Smooth muscle cell (in vitro differentiated cells): ENCODE data around the gene HOXA5. TPM values are rescaled to one million over a fixed set of nuclear protein-coding genes. Genes with fewer than 3 reads are reported as not detected.

ENCODE experiments used
- DNase-seq: peaks from one replicate; lab custom pipeline; 2025; ENCODE audit not compliant: unreplicated experiment; lab: John Stamatoyannopoulos, UW
- H2AFZ ChIP-seq: fragments of 200-600 bp; sonication (generic); 2 replicates; pipeline ENCODE4 v1.6.0; 2016; ENCODE audit warnings: antibody characterized with exemption, low read depth, mild to moderate bottlenecking
- H3F3A ChIP-seq: fragments of 200-600 bp; sonication (generic); 2 replicates; pipeline ENCODE4 v1.6.0; 2017; ENCODE audit warnings: antibody characterized with exemption, low read depth
- H3K27ac ChIP-seq: fragments of 200-600 bp; sonication (generic); 2 replicates; pipeline ENCODE4 v1.5.1; 2016; ENCODE audit warnings: low read depth, mild to moderate bottlenecking
- H3K27me3 ChIP-seq: fragments of 200-600 bp; sonication (generic); 2 replicates; pipeline ENCODE4 v1.6.1; 2016; ENCODE audit warnings: low read depth, mild to moderate bottlenecking
- H3K36me3 ChIP-seq: fragments of 200-600 bp; sonication (generic); 2 replicates; pipeline ENCODE4 v1.5.1; 2016; ENCODE audit warnings: low read depth
- H3K4me1 ChIP-seq: fragments of 200-600 bp; sonication (generic); 2 replicates; pipeline ENCODE4 v1.5.1; 2016; ENCODE audit warnings: low read depth
- H3K4me2 ChIP-seq: fragments of 200-600 bp; sonication (generic); 2 replicates; pipeline ENCODE4 v1.6.0; 2016; ENCODE audit warnings: mild to moderate bottlenecking
- H3K4me3 ChIP-seq: fragments of 200-600 bp; sonication (generic); 2 replicates; pipeline ENCODE4 v1.5.1; 2016; ENCODE audit warnings: mild to moderate bottlenecking
- H3K79me2 ChIP-seq: fragments of 200-600 bp; sonication (generic); 2 replicates; pipeline ENCODE4 v1.6.0; 2016; ENCODE audit warnings: low read depth, mild to moderate bottlenecking
- H3K9ac ChIP-seq: fragments of 200-600 bp; sonication (generic); 2 replicates; pipeline ENCODE4 v1.6.0; 2016; ENCODE audit warnings: low read depth
- H3K9me3 ChIP-seq: fragments of 200-600 bp; sonication (generic); replicated peaks from 2 replicates; pipeline ENCODE4 v1.5.1; 2016; ENCODE audit warnings: low read depth
- H4K20me1 ChIP-seq: fragments of 200-600 bp; sonication (generic); 2 replicates; pipeline ENCODE4 v1.6.0; 2016; ENCODE audit warnings: low read depth
- CTCF ChIP-seq: fragments of 200-600 bp; sonication (generic); IDR thresholded peaks from 2 replicates; pipeline ENCODE4 v1.5.1; 2017; ENCODE audit warnings: borderline replicate concordance, mild to moderate bottlenecking, antibody characterized with exemption; ENCODE audit not compliant: insufficient read depth, poor library complexity, severe bottlenecking
- WGBS: methylation state at CpG from one replicate; pipeline ENCODE4 v1.1.7; 2016; ENCODE audit warnings: low lambda C conversion rate; 5-methylcytosine and 5-hydroxymethylcytosine counted together
- polyA plus RNA-seq: library from polyadenylated mRNA; unstranded; fragments of >200 nt; fragmentation: Nextera tagmentation; extraction: Ambion mirVana; gene quantifications from 2 replicates; pipeline ENCODE4 v1.2.1, GENCODE V29; 2016
- total RNA-seq: library from RNA; depleted of rRNA; stranded (reverse); fragments of >200 nt; gene quantifications from 2 replicates; pipeline ENCODE4 v1.2.3, GENCODE V29; 2014

HOXA5 gene
- total and polyA plus RNA-seq, 2 experiments from 2014 or later, result 0.98 to 2.1 TPM

DNA sequence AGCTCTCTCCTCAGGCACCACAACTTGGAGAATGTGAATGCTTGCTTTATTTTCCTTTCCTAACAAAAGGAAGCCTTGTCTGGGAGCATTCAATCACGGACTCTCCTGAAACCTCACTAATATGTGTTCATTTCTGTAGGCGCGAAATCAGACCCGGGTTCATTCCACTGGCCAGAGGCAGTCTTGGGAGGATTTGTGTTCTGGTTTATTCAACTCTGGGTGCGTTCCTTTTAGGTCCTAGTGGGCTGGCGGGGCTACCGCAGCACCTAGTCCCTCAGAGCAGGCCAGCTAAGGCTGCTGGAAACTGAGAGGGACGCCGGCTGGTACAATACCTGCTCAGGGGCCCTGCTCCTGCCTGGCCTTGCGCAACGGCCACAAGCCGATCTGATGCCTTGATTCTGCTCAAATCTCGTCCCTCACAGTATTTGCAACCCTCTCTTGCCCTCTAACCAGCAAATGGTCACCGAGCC lies 20.4 kb downstream of the HOXA5 start:
- Histone ChIP-seq H3K4me1 (no peaks in the 10 kb centered on the region), H3K4me2 (peak overlapping the region; percentile 8), H3K79me2 (no peaks in the 10 kb centered on the region), H3K9ac (no peak overlapping the region), H3K36me3 (no peaks in the 10 kb centered on the region), H2AFZ (no peak overlapping the region), H3K27ac (no peak overlapping the region), H3F3A (no peaks in the 10 kb centered on the region), H3K9me3 (no peaks in the 10 kb centered on the region), H3K4me3 (peak overlapping the region; percentile 28), H4K20me1 (no peaks in the 10 kb centered on the region), H3K27me3 (peaks cover 100% of the 10 kb centered on the region)
- 12% methylated on average over 14 of the region's 14 CpGs for WGBS
- no peak for DNase-seq
- no peak for TF ChIP-seq CTCF

- no peak for TF ChIP-seq CTCF
- H3K4me2 ChIP-seq, result no peak overlapping the region
- H3K9ac ChIP-seq, result no peak overlapping the region
- peaks cover 100% of the 10 kb centered on the region for H3K27me3 ChIP-seq
- no peak for DNase-seq
- H2AFZ ChIP-seq, result no peak overlapping the region
- H3K27ac ChIP-seq, result no peak overlapping the region
- H4K20me1 ChIP-seq, result no peaks in the 10 kb centered on the region
- no peaks in the 10 kb centered on the region for H3F3A ChIP-seq
- H3K4me3 ChIP-seq, result peak overlapping the region; percentile 28
- WGBS, result 7% methylated on average over 42 of the region's 42 CpGs
- no peaks in the 10 kb centered on the region for H3K4me1 ChIP-seq
- H3K79me2 ChIP-seq, result no peaks in the 10 kb centered on the region
- H3K9me3 ChIP-seq, result no peaks in the 10 kb centered on the region
- H3K36me3 ChIP-seq, result no peaks in the 10 kb centered on the region
These were observed 21.2 kb downstream of the HOXA5 start for GRCh38 chr7:27122077-27122910.

DNA sequence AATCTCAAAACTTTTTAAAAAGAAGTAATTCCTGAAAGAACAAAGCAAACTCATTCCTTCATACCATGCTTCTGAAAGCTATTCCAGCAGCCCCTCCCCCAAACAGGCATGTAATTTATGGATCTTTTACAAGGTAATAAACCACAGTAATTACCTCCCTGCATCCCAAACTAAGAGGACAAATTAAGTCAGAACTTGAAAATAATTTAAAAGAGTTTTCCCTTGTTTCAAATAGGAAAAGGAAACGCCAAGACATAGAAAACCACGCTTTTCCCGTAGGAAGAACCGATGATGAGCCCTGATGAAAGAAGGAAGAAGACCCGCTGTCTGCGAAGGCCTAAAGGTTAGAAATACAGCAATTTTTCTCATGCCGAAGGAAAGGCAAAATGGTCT lies 21.8 kb downstream of the HOXA5 start:
- H3K79me2 ChIP-seq, result no peaks in the 10 kb centered on the region
- H3F3A ChIP-seq, result no peaks in the 10 kb centered on the region
- no peak overlapping the region for H3K9ac ChIP-seq
- peak overlapping the region; percentile 28 for H3K4me3 ChIP-seq
- WGBS, result 33% methylated on average over 7 of the region's 7 CpGs
- no peaks in the 10 kb centered on the region for H3K9me3 ChIP-seq
- TF ChIP-seq CTCF, result no peak
- H3K36me3 ChIP-seq, result no peaks in the 10 kb centered on the region
- no peaks in the 10 kb centered on the region for H4K20me1 ChIP-seq
- H2AFZ ChIP-seq, result no peak overlapping the region
- H3K4me2 ChIP-seq, result no peak overlapping the region
- no peak overlapping the region for H3K27ac ChIP-seq
- peaks cover 100% of the 10 kb centered on the region for H3K27me3 ChIP-seq
- H3K4me1 ChIP-seq, result no peaks in the 10 kb centered on the region
- no peak for DNase-seq
